ENCODE measurements around the gene CBR1.

The CBR1 gene

GRCh38 chr21:36069713-36070583 is at the start of gene CBR1:
CBR1 (plus strand) TSS chr21:36070024; CDS start chr21:36070116, 92 bp downstream.
- DNase-seq = peak; percentile 94

- no peak for DNase-seq
Measured at GRCh38 chr21:36021251-36021837, 48.5 kb upstream of the CBR1 start.

GRCh38 chr21:36022427-36023091 is 47.3 kb upstream of the CBR1 start:
- DNase-seq = peak; percentile 43

GRCh38 chr21:36023092-36023480 is 46.7 kb upstream of the CBR1 start:
- DNase-seq = no peak

- no peak for DNase-seq
Measured at GRCh38 chr21:36024782-36025181, 45.0 kb upstream of the CBR1 start.

GRCh38 chr21:36027347-36027746 is 42.5 kb upstream of the CBR1 start:
- DNase-seq = peak; percentile 20

- DNase-seq = peak; percentile 71
Measured at GRCh38 chr21:36028127-36029069, 41.4 kb upstream of the CBR1 start.

GRCh38 chr21:36029309-36029708 is 40.5 kb upstream of the CBR1 start:
- DNase-seq = no peak

GRCh38 chr21:36030581-36031189 is 39.1 kb upstream of the CBR1 start:
- DNase-seq = peak; percentile 24

- no peak for DNase-seq
Measured at GRCh38 chr21:36032647-36033406, 37.0 kb upstream of the CBR1 start.

- no peak for DNase-seq
Measured at GRCh38 chr21:36034211-36034913, 35.5 kb upstream of the CBR1 start.

- no peak for DNase-seq
Measured at GRCh38 chr21:36035381-36035791, 34.4 kb upstream of the CBR1 start.

GRCh38 chr21:36038701-36039497 is 30.9 kb upstream of the CBR1 start:
- no peak for DNase-seq

GRCh38 chr21:36039861-36040260 is 30.0 kb upstream of the CBR1 start:
- DNase-seq = no peak

- no peak for DNase-seq
Measured at GRCh38 chr21:36040389-36040788, 29.4 kb upstream of the CBR1 start.

GRCh38 chr21:36041910-36042309 is 27.9 kb upstream of the CBR1 start:
- no peak for DNase-seq

- DNase-seq = no peak
Measured at GRCh38 chr21:36044056-36044455, 25.8 kb upstream of the CBR1 start.

GRCh38 chr21:36045993-36046392 is 23.8 kb upstream of the CBR1 start:
- DNase-seq = no peak

- DNase-seq = no peak
Measured at GRCh38 chr21:36047139-36047538, 22.7 kb upstream of the CBR1 start.

- no peak for DNase-seq
Measured at GRCh38 chr21:36048357-36048756, 21.5 kb upstream of the CBR1 start.
